HG02885 (cell line): ENCODE measurements around the gene ZNF26.
A peak's percentile ranks its signal among the peaks of the same experiment; 100 is the strongest.
"Not testable (repeated sequence)": the region's sequence is repeated elsewhere in the genome, so short reads cannot be mapped to it uniquely, and the experiment has no call there.

Experiments used
- ATAC-seq: cut with Tn5 transposase; IDR thresholded peaks from one replicate; pipeline ENCODE4 v1.9.1; 2021; ENCODE audit warnings: mild to moderate bottlenecking; ENCODE audit not compliant: unreplicated experiment, poor library complexity

ZNF26 gene

DNA sequence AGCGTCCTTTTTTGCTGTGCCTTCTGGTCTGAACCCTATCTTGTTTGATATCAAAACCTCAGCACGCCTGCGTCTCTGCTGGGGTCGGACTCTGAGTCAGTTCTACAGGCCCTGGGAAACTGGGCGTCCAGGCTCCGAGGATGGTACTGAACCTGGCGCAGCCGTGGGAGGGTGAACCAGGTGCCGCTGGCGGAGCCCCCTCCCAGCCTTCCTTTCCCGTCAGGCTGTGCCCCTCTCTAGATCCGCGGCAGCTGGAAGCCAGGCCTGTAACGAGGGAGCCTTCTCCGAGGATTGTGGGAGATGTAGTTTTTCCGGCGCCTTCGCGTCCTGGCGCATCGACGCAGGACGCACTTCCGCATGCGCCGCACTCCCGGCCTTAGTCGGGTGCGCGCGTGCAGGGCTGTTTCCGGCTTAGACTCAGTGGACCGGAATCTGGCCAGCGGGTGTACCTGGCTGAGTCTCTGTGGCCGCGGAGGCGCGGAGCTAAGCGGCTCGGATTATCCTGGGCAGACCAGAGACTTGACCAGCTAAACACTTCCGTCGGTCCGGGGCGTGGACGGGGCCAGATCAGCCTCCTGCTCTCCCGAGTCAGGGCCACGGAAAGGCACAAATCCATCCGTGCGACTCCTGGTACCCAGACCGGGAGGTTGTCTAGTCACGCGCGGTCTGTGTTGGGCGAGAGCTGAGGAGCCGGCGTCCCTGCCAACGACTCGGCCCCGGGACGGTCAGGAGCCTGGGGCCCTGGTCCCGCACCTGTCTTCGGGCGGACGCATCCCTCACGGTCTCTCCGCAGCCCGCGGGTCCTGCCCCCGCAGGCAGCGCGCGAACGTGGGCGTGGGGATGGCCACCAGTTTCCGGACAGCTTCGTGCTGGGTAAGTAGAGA lies at the start of gene ZNF26:
Gene ZNF26, plus strand, starts transcription at position 367 of the 884 bp plus-strand sequence. Its CDS starts 474 bp downstream, at position 841.
- peak; percentile 97 for ATAC-seq

DNA sequence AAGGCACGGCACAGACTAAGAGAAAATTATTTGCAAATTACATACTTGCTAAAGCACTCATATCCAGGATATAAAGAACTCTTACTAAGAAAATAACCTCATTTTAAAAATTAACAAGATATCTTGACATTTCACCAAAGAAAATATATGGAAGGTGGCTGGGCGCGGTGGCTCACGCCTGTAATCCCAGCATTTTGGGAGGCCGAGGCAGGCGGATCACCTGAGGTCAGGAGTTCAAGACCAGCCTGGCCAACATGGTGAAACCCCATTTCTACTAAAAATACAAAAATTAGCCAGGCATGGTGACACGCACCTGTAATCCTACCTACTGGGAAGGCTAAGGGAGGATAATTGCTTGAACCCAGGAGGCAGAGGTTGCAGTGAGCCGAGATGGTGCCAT lies 49.2 kb upstream of the ZNF26 start:
- ATAC-seq = not testable (repeated sequence)

DNA sequence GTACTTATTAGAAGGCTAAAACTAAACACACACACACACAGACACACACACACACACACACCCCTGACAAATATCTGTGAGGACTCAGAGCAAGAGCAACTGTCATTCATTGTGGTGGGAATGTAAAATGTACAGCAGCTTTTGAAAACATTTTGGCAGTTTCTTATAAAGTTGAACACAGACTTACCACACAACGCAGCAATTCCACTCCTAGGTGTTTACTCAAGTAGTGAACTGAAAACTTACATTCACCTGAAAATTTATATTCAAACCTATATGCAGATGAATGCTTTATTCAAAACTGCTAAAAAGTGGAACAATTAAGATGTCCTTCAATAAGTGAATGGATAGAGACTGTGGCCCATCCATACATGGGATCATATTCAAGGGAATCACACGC lies 48.7 kb upstream of the ZNF26 start:
- ATAC-seq = no peak

DNA sequence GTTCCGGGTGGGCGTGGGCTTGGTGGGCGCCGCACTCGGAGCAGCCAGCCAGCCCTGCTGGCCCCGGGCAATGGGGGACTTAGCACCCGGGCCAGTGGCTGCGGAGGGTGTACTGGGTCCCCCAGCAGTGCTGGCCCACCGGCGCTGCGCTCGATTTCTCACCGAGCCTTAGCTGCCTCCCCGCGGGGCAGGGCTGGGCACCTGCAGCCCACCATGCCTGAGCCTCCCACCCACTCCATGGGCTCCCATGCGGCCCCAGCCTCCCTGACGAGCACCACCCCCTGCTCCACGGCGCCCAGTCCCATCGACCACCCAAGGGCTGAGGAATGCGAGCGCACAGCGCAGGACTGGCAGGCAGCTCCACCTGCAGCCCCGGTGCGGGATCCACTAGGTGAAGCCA lies 47.4 kb upstream of the ZNF26 start:
- not testable (repeated sequence) for ATAC-seq

DNA sequence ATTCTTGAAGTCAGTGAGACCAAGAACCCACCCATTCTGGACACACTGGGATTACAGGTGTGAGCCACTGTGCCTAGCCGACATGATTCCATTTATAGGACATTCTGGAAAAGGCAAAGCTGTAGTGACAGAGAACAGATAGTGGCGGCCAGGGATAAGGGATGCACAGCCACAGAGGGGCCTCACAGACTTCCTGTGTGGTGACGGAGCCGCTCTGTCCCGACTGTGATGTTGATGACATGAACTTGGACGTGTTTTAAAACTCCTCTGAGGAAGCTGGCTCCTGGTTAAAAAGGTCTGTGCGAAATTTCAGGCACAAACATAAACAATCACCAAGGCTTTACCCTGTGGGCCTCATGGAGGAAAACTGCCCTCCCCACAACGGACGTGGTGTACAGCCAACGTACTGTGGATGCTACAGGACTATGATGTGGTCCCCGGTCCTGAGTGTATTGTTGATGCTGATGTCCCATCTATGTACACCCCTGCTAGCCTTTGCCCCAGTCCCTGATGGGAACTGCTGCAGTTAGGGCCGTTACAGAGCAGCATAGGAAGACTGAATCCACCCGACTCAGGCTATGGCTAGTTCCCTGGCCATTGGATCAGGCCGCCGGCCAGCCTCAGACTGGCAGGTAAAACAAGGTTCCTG lies 46.0 kb upstream of the ZNF26 start:
- ATAC-seq = no peak

DNA sequence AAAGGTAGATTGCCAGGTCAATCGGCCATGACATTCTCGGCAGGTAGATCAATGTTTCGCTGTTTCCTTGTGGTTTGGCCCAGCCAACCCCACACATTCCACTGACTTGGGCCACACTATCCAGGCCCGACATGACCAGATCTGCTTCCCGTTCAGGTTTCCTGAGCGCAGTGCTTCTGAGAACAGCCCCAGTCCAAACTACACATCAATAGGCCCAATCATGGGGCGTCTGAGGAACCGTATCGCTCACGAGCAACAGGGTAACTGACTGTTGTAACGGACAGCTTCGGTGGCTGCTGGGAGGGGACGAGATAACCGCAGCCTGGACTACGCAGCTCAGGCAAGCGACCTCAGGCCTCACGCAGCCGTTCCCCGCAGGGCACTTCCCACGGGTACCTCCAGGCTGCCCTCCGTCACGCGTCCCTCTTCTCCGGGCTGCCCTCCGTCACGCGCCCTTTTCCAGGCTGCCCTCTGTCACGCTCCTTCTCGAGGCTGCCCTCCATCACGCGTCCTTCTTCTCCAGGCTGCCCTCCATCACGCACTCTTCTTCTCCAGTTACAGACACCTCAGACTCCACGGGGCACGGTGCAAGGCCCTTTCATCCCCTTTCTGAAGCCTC lies 44.7 kb upstream of the ZNF26 start:
- no peak for ATAC-seq

DNA sequence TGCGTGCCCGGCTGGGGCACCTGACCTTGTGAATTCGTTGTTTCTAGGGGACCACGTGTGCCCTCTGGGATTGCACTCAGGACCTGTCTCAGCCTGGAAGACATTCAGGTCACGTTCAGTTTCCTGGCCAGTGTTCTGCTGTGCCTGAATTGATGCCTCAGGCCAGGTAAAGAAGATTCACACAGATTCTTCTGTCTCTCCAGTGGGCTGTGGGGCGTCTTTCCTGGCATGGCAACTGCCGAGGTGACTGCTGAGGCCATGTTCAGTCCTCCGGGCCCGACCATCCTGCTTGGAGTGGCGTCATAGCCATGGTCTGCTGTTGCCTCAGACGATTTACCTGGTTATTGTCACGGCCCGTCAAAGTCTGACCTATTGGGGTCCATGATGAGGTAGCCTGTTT lies 43.6 kb upstream of the ZNF26 start:
- no peak for ATAC-seq

DNA sequence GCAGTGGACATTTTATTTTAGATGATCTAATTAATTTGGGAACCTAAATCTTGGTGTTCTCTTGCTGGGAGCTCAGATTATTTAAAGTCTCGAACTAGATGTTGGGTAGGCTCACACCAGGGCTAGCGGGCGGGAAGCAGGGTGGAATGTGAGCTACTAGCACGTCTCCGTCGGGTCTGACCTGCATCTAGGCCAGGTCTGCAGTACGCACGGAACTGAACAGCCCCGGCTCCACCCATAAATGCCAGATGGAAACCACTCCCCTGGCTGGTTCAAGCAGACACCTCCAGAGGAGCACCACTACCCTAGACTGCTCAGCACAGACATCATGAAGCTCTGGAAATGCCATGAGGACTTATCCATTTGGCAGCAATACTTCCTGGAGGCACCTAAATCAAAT lies 40.4 kb upstream of the ZNF26 start:
- no peak for ATAC-seq

DNA sequence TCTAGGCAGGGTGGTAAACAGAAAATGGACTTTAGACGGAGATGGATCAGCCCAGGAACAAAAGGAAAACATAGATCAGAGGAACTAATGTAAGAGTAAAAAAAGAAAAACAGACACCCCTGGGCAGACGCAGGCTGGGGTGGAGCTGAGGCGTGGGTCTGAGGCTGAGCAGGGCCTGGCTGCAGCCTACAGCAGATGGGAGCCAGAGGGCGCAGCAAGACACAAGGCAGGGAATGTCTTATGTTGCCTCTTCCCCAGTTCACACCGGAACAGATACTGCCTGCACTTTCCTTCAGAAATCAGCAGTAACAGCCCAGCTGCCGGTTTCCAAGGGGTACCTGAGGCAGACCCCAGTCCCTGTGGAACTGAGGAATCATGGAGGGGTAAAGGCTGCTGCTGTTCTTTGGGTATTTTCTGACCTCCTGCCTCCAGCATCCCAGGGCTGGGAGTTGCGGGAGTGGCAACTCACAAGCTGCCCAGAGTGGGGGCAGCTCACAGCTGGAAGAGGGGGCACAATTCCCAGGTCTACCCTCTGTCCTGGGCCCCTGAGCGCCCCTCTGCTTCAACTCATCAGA lies 39.8 kb upstream of the ZNF26 start:
- no peak for ATAC-seq

- ATAC-seq = no peak
Measured at GRCh38 chr12:132948146-132949066, 37.8 kb upstream of the ZNF26 start.

DNA sequence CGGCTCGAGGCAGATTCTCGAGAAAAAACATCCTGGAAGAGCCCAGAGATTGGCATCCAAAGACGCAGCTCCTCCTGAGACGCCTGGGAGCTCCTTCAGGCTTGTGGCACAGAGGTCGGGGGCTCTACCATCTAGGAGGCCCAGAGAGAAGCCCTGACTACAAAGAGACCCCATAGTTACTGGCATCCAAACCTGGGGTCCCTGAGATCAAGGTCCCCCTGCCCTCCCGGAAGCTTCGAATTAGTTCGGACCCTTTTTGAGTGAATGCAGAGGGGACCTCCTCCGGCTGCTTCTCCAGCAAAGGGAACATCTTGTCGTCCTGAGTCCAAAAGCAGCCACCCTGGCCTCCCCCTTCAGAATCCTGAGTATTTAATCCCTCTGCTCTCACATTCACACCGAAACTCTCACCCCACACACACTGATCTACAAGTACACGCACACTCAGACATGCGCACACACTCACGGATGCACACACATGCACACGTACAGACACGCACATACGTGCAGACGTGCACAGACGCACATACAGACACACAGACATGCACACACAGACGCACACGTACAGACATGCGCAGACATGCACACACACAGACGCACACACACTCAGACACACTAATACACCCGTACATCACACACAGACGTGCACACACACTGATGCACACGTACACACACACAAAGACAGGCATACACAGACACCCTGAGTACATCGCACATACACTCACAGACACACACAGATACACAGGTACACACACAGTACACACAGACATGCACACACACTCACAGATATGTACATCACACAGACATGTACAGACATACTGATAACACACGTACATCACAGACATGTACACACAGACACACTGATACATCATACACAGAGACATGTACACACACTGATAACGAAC lies 36.0 kb upstream of the ZNF26 start:
- no peak for ATAC-seq

DNA sequence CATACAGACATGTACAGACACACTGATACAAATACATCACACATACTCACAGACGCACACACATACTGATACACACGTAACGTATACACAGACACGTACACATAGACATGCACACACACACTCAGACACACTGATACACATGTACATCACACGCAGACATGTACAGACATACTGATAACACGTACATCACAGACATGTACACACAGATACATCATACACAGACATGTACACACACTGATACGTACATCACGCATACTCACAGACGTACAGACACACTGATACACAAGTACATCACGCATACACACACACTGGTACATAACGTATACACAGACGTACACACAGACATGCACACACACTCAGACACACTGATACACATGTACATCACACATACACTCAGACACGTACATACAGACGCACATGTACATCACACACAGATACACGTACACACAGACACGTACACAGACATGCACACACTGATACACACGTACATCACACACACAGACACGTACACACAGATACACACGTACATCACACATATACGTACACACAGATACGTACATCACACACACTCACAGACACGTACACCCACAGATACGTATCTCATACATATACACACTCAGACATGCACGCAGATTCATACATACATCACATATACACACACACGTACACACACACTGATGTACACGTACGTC lies 35.2 kb upstream of the ZNF26 start:
- ATAC-seq = no peak

DNA sequence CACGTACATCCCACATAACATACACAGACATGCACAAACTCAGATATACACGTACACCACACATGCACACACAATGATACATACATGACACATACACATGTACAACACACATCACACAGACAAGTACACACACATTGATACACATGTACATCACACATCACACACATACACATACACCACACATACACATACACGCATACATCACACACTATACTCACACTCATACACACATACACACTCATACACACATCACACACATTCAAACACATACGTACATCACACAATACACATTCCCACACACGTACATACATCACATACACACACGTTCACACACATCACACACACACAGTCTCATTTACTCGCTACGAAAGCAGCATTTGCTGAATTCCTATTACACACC lies 34.5 kb upstream of the ZNF26 start:
- ATAC-seq = no peak

GRCh38 chr12:132952371-132953162 lies 33.6 kb upstream of the ZNF26 start:
- no peak for ATAC-seq

GRCh38 chr12:132953163-132953425 lies 33.1 kb upstream of the ZNF26 start:
- ATAC-seq = no peak

GRCh38 chr12:132953771-132954170 lies 32.4 kb upstream of the ZNF26 start:
- ATAC-seq = no peak

DNA sequence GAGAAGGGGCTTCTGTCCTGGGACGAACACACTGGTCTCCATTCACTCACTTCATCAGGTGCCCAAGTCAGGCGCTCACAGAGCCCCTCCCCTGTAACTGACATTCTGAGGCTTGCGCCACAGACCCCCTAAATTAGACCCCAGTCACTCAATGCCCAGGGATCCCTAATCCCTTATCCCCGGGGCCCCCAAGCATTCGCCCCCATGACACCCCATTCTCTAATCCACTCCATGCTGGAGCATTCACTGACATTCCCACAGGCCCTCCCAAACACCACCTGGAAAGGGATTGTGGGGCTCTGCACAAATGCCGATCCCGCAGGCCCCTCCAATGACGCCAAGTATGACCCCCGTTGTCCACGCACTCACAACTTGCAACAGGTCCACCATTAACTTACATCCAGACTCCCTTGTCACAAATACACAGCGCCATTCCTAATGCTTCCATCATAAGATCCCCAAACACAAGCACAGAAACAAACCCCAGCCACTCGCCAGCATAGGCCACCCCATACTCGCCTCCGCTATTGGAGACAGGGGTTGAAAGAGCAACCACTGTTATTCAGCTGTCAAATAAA lies 31.6 kb upstream of the ZNF26 start:
- no peak for ATAC-seq
